Neural progenitor cell (in vitro differentiated cells): ENCODE measurements around the gene TMEM256.

ENCODE experiments used
- EZH2 ChIP-seq: fragments of 200-600 bp; sonication (generic); IDR thresholded peaks from 2 replicates; pipeline ENCODE4 v1.6.1; 2017; ENCODE audit warnings: antibody characterized with exemption, mild to moderate bottlenecking, moderate library complexity
- EZH2phosphoT487 ChIP-seq: fragments of 200-600 bp; sonication (generic); IDR thresholded peaks from 2 replicates; pipeline ENCODE4 v1.6.1; 2017; ENCODE audit warnings: antibody characterized with exemption
- TF ChIP-seq, protein P1 (sequence below): fragments of 200-600 bp; sonication (generic); IDR thresholded peaks from 2 replicates; pipeline ENCODE4 v1.5.1; 2017; ENCODE audit warnings: antibody characterized with exemption, mild to moderate bottlenecking

DNA sequence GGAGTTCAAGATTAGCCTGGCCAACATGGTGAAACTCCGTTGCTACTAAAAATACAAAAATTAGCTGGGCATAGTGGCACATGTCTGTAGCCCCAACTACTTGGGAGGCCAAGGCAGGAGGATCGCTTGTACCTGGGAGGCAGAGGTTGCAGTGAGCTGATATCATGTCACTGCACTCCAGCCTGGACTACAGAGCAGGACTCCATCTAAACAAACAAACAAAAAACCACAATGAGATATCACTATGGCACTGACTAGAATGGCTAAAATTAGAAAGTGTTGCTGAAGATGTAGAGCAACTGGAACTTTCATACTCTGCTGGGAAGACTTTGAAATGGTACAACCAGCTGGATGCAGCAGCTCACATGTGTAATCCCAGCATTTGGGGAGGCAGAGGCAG is 29.5 kb downstream of the TMEM256 start:
- TF ChIP-seq, protein P1, sequence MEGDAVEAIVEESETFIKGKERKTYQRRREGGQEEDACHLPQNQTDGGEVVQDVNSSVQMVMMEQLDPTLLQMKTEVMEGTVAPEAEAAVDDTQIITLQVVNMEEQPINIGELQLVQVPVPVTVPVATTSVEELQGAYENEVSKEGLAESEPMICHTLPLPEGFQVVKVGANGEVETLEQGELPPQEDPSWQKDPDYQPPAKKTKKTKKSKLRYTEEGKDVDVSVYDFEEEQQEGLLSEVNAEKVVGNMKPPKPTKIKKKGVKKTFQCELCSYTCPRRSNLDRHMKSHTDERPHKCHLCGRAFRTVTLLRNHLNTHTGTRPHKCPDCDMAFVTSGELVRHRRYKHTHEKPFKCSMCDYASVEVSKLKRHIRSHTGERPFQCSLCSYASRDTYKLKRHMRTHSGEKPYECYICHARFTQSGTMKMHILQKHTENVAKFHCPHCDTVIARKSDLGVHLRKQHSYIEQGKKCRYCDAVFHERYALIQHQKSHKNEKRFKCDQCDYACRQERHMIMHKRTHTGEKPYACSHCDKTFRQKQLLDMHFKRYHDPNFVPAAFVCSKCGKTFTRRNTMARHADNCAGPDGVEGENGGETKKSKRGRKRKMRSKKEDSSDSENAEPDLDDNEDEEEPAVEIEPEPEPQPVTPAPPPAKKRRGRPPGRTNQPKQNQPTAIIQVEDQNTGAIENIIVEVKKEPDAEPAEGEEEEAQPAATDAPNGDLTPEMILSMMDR: no peak
- TF ChIP-seq EZH2 (no peak), EZH2phosphoT487 (no peak)
